NCI-H1436 treated with DMSO at 0.1 percent for 48 hours (cell line): Measurements from ENCODE around the gene C2orf92.
A peak's percentile ranks its signal among the peaks of the same experiment; 100 is the strongest.

Experiments used
- DNase-seq: peaks from one replicate; lab custom pipeline; 2025; lab: John Stamatoyannopoulos, UW

C2orf92 gene

DNA sequence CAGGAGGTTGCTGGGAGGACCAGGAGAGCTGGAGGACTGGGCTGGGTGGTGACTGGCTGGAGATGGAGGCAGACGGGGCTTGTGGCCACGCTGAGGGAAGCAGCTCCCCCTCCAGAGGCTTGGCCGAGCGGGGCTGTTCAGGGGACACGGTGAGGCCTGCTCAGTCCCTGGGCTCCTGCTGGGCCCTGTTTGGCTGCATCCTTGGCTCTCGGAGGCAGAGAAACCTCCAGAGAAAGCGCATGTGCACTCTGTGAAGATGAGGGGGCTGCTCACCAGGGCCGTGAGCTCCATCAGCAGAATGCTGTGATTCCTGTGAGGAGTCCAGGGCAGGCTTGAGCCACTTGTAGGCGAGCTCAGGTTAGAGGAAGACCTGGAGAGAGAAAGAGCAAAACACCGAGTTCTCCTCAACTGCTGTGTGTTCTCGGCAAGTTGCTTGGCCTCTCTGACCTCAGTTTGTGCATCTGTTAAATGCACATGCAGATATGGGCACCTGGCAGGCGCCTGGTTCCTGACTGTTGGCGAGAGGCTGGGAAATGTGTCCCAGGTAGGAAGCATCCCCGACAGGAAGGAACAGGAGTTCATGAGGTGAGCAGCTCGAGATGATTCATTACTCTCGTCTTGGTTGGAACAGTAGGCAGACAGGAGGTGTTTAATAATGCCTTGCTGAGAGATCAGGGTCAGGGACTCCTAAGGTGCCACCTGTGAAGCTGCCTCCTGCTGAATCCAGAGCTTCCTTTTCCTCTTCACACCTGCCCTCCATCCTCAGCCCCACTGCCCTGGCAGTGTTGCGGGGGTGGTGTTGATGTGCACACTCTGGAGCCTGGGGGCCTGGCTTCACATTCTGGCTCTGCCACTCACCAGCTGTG lies 44.8 kb downstream of the C2orf92 start:
- DNase-seq = no peak

- DNase-seq = no peak
Observed at GRCh38 chr2:97714950-97715652, 45.6 kb downstream of the C2orf92 start.

GRCh38 chr2:97715951-97716694 lies 46.6 kb downstream of the C2orf92 start:
- DNase-seq = no peak

DNA sequence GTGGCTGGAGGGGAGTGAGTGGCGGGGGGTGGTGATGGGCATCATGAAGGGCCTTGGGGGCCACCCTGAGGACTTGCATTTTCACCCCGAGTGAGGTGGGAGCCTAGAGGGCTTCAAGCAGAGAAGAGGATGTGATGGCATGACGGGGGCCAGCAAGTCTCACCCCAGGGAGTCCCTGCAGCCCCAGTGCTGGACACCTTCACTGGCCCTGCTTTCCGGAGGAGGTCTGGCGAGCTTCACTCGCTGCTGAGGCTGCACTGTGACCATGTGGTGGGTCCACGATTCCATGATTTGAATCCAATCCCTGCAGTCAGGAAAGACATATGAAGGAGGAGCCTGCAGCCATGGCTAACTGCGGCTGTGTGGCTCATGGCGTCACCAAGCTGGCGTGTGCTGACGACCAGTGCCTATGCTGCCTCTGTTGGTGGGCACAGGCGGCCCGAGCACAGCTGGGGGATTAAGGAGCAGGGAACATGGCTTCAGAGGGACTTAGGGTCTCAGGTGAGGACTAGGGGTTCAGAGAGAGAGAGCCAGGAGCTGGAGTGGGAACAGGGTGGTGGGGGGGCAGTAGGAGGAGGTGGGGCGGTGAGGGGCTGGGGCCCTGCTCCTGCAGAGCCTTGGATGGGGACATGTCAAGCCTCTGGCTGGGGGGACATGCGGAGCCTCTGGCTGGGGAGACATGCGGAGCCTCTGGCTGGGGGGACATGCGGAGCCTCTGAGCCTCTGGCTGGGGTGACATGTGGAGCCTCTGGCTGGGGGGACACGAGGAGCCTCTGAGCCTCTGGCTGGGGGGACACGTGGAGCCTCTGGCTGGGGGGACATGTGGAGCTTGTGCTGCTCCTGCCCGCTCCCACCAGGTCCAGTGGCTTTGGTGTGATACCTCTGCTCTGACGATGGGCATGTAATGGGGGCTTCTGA lies 47.4 kb downstream of the C2orf92 start:
- DNase-seq = no peak

DNA sequence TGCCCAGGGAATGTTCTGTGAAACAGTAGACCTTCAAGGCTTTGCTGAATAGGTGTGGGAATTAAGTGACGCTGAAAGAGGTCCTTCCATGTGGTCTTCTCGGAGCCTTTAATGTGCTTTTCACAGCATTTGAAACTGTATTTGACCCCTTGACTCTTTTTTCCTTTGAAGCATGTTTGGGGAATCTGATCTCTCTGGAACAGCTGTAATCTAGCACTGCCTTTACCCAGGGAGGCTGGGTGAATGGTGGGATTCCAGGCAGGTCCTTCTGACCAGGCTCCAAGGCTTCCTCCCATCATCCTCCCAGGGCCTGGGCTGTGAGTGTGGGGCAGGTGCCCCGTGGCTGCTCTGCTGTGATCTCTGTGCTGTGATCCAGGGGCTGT lies 48.1 kb downstream of the C2orf92 start:
- no peak for DNase-seq

DNA sequence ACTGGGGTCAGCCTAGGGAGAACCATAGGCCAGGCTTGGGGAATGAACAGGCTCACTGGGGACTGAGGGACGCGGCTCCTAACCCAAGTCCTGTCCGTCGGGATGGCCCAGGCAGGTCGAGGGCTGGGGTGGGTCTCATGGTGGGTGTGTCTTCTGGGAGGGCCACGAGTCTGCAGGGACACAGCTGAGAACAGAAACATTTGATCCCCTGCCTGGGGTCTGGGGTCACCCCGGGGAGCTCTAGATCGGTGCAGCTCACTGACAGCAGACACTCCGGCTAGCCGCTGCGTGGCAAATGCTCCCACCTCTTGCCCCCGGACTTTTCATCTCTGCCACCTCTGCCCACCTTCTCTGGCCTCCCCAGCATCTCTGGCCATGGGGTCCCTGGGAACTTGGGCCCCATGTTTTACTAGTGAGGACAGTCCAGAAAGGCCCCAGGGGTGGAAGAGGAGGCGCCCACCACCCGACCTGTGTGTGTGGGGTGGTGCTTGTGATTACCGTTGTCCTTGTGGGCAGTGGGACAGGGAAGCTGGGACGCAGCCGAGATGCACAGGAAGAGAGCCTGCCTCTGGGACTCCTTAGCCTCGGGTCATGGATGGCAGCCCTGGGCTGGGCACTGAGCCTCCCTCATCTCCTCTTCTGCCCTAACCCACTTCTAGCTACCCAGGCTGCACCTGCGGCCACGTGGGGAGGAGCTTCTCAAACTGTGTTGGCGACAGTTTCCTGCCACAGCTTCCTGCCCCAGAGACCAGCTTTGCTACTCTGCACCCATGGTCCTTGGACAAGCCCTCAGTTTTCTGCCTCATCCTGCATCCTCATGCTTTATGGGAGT lies 48.8 kb downstream of the C2orf92 start:
- no peak for DNase-seq

- no peak for DNase-seq
Observed at GRCh38 chr2:97718942-97719341, 49.4 kb downstream of the C2orf92 start.

DNA sequence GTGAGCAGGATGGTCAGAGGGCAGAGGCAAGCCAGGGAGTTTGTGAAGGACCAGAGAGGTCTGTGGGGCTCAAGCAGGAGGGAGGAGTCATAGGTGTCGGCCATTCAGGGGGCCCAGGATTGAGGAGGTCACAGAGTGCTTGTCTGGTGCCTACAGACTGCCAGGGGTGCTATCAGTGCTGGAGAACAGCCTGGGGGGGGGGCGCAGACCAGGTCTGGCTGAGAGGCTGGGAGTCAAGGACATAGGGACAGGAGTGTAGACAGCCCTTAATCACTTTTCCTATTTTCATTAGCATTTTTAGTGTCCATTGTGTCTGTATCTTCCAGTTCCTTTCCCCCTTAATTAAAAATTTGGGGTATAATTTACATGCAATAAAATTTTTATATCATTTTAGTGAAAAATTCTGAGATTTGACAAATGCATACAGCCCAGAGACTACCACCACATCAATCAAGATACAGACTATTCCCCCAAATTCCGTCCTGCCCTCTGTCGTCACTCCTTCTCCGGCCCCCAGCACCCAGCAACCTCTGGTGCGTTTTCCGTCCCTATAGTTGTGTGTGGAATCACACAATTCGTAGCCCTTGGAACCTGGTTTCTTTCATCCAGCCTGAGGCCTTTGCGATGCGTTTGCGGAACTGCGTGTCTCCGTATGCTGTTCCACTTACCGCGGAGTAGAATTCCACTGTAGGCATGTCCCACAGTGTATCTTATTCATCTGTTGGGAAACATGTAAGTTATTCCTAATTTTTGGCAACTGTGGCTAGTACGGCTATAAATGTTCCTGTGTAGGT lies 50.0 kb downstream of the C2orf92 start:
- no peak for DNase-seq

DNA sequence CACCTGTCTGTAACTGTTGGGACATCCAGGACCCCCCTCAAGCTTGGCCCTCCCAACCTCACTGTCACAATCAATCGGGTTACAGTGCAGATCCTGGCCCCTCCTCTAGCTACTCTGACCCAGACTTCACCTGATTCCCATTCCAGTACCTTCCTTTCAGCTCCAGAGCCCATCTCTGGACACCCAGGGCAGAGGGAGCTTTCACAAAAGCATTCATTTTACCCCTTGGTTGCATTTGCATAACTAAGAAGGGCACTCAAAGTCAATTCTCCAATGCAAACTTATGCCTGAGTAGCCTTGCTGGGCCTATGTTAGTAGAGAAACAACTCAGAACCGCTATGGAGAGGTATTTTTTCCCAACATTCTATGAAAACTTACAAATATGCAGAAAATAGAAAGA lies 51.2 kb downstream of the C2orf92 start:
- DNase-seq = no peak

GRCh38 chr2:97722227-97722626 lies 52.7 kb downstream of the C2orf92 start:
- no peak for DNase-seq

GRCh38 chr2:97723156-97724072 lies 53.9 kb downstream of the C2orf92 start:
- no peak for DNase-seq

- no peak for DNase-seq
Observed at GRCh38 chr2:97724073-97724410, 54.5 kb downstream of the C2orf92 start.

GRCh38 chr2:97724501-97724900 lies 55.0 kb downstream of the C2orf92 start:
- no peak for DNase-seq

DNA sequence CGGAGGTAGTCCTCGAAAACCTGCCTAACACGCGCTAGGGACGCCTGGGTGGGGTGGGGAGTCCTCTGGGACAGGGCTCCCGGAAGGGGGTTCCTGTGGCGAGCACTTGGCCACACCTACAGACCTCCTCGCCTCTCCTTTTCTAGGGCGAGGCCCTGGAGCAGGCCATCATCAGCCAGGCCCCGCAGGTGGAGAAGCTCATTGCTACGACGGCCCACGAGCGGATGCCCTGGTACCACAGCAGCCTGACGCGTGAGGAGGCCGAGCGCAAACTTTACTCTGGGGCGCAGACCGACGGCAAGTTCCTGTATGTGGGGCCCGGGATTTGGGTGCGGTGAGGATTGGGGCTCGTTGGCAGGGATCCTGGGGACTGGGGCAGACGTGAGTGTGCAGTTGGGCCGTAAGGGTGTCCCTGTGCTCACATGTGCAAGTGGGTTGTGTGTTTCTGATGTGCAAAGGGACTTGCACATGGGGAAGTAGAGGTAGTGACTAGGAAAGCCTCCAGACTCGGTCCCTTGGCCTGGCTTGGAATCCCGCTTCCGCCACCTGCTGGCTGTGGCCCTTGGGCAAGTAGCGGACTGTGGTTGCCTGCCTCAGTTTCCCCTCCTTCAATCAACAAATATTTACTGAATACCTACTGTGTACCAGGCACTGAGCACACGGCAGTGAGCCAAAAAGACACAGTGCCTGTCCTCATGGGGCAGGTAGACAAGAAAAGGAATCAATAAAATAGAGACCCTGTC lies 55.6 kb downstream of the C2orf92 start:
- DNase-seq = no peak

GRCh38 chr2:97726261-97727064 lies 57.0 kb downstream of the C2orf92 start:
- no peak for DNase-seq

DNA sequence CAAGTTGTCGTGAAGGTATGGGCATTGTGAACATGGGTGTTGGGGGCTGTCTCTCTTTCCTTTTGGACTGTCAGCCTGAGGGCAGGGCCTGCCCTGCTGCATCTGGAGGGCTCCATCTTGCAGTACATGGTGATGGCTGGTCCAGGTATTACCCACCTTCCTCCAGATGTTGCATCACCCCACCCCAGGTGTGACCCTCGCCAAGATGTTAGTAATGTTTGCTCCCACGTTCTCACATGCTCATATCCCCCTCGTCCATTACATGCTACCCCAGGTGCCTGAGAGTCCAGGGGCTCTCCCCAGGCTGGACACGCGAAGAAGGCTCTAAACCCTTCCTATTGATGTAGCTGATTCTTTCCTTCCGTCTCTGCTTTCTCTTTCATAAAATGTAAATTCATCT lies 57.8 kb downstream of the C2orf92 start:
- DNase-seq = no peak

DNA sequence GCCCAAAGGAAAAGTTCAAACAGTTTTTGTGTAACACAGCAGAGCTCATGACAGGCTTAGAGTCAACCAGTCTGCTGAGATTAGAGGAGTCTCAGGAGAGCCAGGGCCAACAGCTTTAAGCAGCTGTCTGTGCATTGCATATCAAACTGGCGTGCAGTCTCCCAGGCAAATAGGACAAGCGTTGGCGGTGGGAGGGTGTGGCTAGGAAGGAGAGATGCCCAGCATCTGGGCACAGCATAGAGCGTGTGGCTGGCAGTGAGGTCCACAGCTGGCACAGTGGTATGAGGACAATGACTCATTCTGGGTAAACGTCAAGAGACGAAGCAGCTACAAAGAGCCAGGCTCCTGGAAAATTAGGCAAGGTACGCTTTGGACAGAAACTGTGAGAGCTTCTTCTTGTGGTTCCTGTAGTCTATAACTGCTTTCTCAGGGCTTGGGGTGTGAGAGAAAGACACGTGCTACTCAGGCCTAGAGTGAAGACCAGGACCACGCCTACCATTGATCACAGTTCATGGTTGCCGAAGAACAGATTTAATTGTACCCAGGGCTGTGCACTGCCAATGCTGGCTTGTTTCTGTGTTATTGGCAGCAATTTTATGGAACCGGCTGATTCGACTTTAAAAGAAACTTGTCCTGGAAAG lies 58.7 kb downstream of the C2orf92 start:
- peak; percentile 4 for DNase-seq
